DND-41 (cell line): Measurements from ENCODE around the gene MITF.

Experiments used
- EZH2 ChIP-seq: IDR thresholded peaks from 3 replicates; pipeline ENCODE4 v1.6.1; 2012; ENCODE audit warnings: borderline replicate concordance, low read depth, mild to moderate bottlenecking, moderate library complexity, low read length, inconsistent platforms; ENCODE audit not compliant: severe bottlenecking
- TF ChIP-seq, protein P1 (sequence below): IDR thresholded peaks from 2 replicates; pipeline ENCODE4 v1.5.1; 2012; ENCODE audit warnings: borderline replicate concordance, low read length, moderate library complexity, mild to moderate bottlenecking; ENCODE audit not compliant: poor library complexity, severe bottlenecking; ENCODE audit errors: extremely low read depth

DNA sequence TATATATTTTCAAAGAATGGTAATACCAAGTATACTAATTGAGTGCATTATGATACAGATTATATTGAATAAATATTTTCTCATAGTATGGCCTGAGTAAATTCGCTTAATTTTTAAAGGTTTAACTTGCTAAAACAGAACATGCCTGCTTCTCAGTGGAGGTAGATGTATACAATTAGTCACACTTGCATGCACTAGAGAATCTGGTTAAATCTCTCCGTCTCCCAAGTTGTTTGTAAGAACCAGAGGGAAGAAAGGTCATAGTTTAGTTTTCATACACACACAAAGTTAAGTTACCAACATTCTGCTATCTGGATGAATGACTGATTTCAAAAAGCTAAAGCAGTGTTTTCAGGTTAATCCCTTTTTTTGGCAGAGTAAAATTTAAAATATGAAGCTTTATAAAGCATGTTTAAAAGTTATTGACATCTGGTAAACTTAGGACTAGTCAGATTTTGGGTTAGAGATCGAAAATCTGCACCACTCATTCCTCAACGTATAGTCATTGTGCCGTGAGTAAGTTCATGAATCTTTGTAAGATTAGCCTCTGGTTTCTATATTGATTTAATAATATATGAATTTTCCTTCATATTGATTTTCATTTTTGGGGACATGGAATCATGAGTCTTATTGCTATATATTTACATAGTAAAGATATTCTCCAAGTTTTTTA lies 142.6 kb downstream of the MITF start:
- TF ChIP-seq, protein P1, sequence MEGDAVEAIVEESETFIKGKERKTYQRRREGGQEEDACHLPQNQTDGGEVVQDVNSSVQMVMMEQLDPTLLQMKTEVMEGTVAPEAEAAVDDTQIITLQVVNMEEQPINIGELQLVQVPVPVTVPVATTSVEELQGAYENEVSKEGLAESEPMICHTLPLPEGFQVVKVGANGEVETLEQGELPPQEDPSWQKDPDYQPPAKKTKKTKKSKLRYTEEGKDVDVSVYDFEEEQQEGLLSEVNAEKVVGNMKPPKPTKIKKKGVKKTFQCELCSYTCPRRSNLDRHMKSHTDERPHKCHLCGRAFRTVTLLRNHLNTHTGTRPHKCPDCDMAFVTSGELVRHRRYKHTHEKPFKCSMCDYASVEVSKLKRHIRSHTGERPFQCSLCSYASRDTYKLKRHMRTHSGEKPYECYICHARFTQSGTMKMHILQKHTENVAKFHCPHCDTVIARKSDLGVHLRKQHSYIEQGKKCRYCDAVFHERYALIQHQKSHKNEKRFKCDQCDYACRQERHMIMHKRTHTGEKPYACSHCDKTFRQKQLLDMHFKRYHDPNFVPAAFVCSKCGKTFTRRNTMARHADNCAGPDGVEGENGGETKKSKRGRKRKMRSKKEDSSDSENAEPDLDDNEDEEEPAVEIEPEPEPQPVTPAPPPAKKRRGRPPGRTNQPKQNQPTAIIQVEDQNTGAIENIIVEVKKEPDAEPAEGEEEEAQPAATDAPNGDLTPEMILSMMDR: no peak
- TF ChIP-seq EZH2: no peak
